ENCODE measurements around the gene RPL22.

- TF ChIP-seq CTCF (IDR thresholded peaks at IDR 0.05) (no peak), EP300 (IDR thresholded peaks at IDR 0.05) (no peak), POLR2A (IDR thresholded peaks at IDR 0.05) (no peak)
These were observed 32.6 kb downstream of the RPL22 start for GRCh38 chr1:6166655-6167390.
